A549 (cell line): ENCODE data around the gene DHDH. TPM values are rescaled to one million over a fixed set of nuclear protein-coding genes. Genes with fewer than 3 reads are reported as not detected.

Experiments
- CBX2 ChIP-seq: fragments of 200-600 bp; sonication (generic); IDR thresholded peaks from 2 replicates; pipeline ENCODE4 v1.6.1; 2016; ENCODE audit warnings: low read depth, mild to moderate bottlenecking, borderline replicate concordance
- CBX8 ChIP-seq: fragments of 200-600 bp; sonication (generic); IDR thresholded peaks from 2 replicates; pipeline ENCODE4 v1.6.1; 2016
- CHD2 ChIP-seq: fragments of 150-350 bp; IDR thresholded peaks from 2 replicates; pipeline ENCODE4 v1.6.1; 2014; ENCODE audit warnings: low read length; ENCODE audit not compliant: partially characterized antibody
- EHF ChIP-seq: fragments of 250-450 bp; sonication (Bioruptor Pico); IDR thresholded peaks from 2 replicates; pipeline ENCODE4 v1.5.0; 2020; ENCODE audit warnings: mild to moderate bottlenecking
- EP300 ChIP-seq, 2 experiments: fragments of >200 bp; sonication (Bioruptor Twin); formaldehyde crosslinking; IDR thresholded peaks; 2 replicates in 1 of 2; 3 replicates in 1 of 2; pipeline ENCODE4 v1.6.1; 2016 to 2017
- FOSB ChIP-seq: fragments of 250-450 bp; sonication (Bioruptor Pico); IDR thresholded peaks from 2 replicates; pipeline ENCODE4 v1.5.0; 2020; ENCODE audit warnings: mild to moderate bottlenecking, moderate library complexity
- HEYL ChIP-seq: fragments of 250-450 bp; sonication (Bioruptor Pico); IDR thresholded peaks from 2 replicates; pipeline ENCODE4 v1.8.0; 2021; ENCODE audit warnings: mild to moderate bottlenecking, moderate library complexity
- HOXB5 ChIP-seq: fragments of 250-450 bp; sonication (Bioruptor Pico); IDR thresholded peaks from 2 replicates; pipeline ENCODE4 v1.5.0; 2020; ENCODE audit warnings: mild to moderate bottlenecking, moderate library complexity
- JUN ChIP-seq, 2 experiments: fragments of >200 bp; sonication (Bioruptor Twin); formaldehyde crosslinking; IDR thresholded peaks; 2 replicates in 1 of 2; 3 replicates in 1 of 2; pipeline ENCODE4 v1.6.1; 2016 to 2017
- JUNB ChIP-seq: fragments of >200 bp; sonication (Bioruptor Twin); formaldehyde crosslinking; IDR thresholded peaks from 2 replicates; pipeline ENCODE4 v1.6.1; 2016
- KDM1A ChIP-seq: fragments of 200-600 bp; sonication (generic); IDR thresholded peaks from 2 replicates; pipeline ENCODE4 v1.6.1; 2016; ENCODE audit warnings: low read depth, mild to moderate bottlenecking
- KDM5A ChIP-seq: fragments of 200-600 bp; sonication (generic); IDR thresholded peaks from 2 replicates; pipeline ENCODE4 v1.6.1; 2016; ENCODE audit warnings: antibody characterized with exemption, mild to moderate bottlenecking
- MAFK ChIP-seq: fragments of 450-650 bp; IDR thresholded peaks from 2 replicates; pipeline ENCODE4 v1.6.1; 2014; ENCODE audit not compliant: partially characterized antibody
- NFE2L2 ChIP-seq: fragments of 150-350 bp; conservative IDR thresholded peaks from 2 replicates; pipeline ENCODE4 v1.6.1; 2014; ENCODE audit warnings: low read length
- NPAS2 ChIP-seq: fragments of 250-450 bp; sonication (Bioruptor Pico); IDR thresholded peaks from 2 replicates; pipeline ENCODE4 v1.8.0; 2022; ENCODE audit warnings: mild to moderate bottlenecking, moderate library complexity, borderline replicate concordance
- PHF8 ChIP-seq: fragments of 200-600 bp; sonication (generic); IDR thresholded peaks from 2 replicates; pipeline ENCODE4 v1.6.1; 2016; ENCODE audit warnings: low read depth, mild to moderate bottlenecking, antibody characterized with exemption, moderate library complexity, borderline replicate concordance
- POLR2AphosphoS2 ChIP-seq: conservative IDR thresholded peaks from 2 replicates; pipeline ENCODE4 v1.6.1; 2012; ENCODE audit warnings: low read length, improper control_type of control experiment, inconsistent platforms
- RAD21 ChIP-seq, 2 experiments: fragments of >200 bp in 1 of 2; sonication (Bioruptor Twin) in 1 of 2; formaldehyde crosslinking in 1 of 2; IDR thresholded peaks in 1 of 2; conservative IDR thresholded peaks in 1 of 2; 2 replicates in 1 of 2; 3 replicates in 1 of 2; pipeline ENCODE4 v1.6.1; 2012 to 2018; ENCODE audit warnings: inconsistent platforms in 1 of 2
- RARB ChIP-seq: fragments of 250-450 bp; sonication (Bioruptor Pico); IDR thresholded peaks from 2 replicates; pipeline ENCODE4 v1.8.0; 2021; ENCODE audit warnings: mild to moderate bottlenecking, moderate library complexity
- RCOR1 ChIP-seq: fragments of 150-350 bp; IDR thresholded peaks from 2 replicates; pipeline ENCODE4 v1.6.1; 2014; ENCODE audit warnings: antibody characterized with exemption, low read length, low read depth
- RFX5 ChIP-seq: fragments of 450-650 bp; IDR thresholded peaks from 2 replicates; pipeline ENCODE4 v1.7.1; 2014; ENCODE audit warnings: antibody characterized with exemption, mild to moderate bottlenecking, moderate library complexity
- RNF2 ChIP-seq: fragments of 200-600 bp; sonication (generic); IDR thresholded peaks from 2 replicates; pipeline ENCODE4 v1.6.1; 2016; ENCODE audit warnings: low read depth, mild to moderate bottlenecking, antibody characterized with exemption, moderate library complexity, borderline replicate concordance
- SMC3 ChIP-seq: fragments of >200 bp; sonication (Bioruptor Twin); formaldehyde crosslinking; IDR thresholded peaks from 3 replicates; pipeline ENCODE4 v1.6.1; 2018; ENCODE audit warnings: inconsistent platforms
- TFCP2L1 ChIP-seq: fragments of 250-450 bp; sonication (Bioruptor Pico); IDR thresholded peaks from 2 replicates; pipeline ENCODE4 v1.5.0; 2021; ENCODE audit warnings: mild to moderate bottlenecking
- TP53 ChIP-seq: fragments of 250-450 bp; sonication (Bioruptor Pico); IDR thresholded peaks from 2 replicates; pipeline ENCODE4 v1.5.0; 2021; ENCODE audit warnings: mild to moderate bottlenecking, moderate library complexity
- ZC3H11A ChIP-seq: fragments of 450-650 bp; IDR thresholded peaks from 2 replicates; pipeline ENCODE4 v1.6.1; 2014; ENCODE audit warnings: antibody characterized with exemption, mild to moderate bottlenecking
- ZFP36 ChIP-seq: fragments of 450-650 bp; IDR thresholded peaks from 2 replicates; pipeline ENCODE4 v1.6.1; 2014; ENCODE audit warnings: borderline replicate concordance; ENCODE audit not compliant: partially characterized antibody
- ZNF302 ChIP-seq: fragments of 250-450 bp; sonication (Bioruptor Pico); IDR thresholded peaks from 2 replicates; pipeline ENCODE4 v1.9.0; 2021; ENCODE audit warnings: inconsistent platforms, mild to moderate bottlenecking, moderate library complexity
- polyA plus RNA-seq, 4 experiments: library from polyadenylated mRNA; depleted of rRNA in 3 of 4; stranded (reverse); fragments of >200 nt; fragmentation: RNase III in 1 of 4; extraction: RNeasy Plus Mini Kit Qiagen cat#74134 plus additional on column Dnase treatment in 1 of 4; gene quantifications; 2 replicates in 3 of 4; 3 replicates in 1 of 4; pipeline ENCODE4 v1.2.3, GENCODE V29; 2011 to 2017
- TF ChIP-seq, protein P1 (sequence below): fragments of 250-450 bp; sonication (Bioruptor Pico); IDR thresholded peaks from 2 replicates; pipeline ENCODE4 v1.5.0; 2021; ENCODE audit warnings: mild to moderate bottlenecking, moderate library complexity, borderline replicate concordance
- TF ChIP-seq, protein P2 (sequence below): fragments of 200-600 bp; sonication (generic); IDR thresholded peaks from 2 replicates; pipeline ENCODE4 v1.6.1; 2016; ENCODE audit warnings: antibody characterized with exemption, mild to moderate bottlenecking, moderate library complexity
- TF ChIP-seq, protein P3 (sequence below): fragments of >200 bp; sonication (Bioruptor Twin); formaldehyde crosslinking; IDR thresholded peaks from 3 replicates; pipeline ENCODE4 v1.6.1; 2016
- TF ChIP-seq, protein P4 (sequence below): fragments of 450-650 bp; IDR thresholded peaks from 2 replicates; pipeline ENCODE4 v1.6.1; 2014; ENCODE audit warnings: antibody characterized with exemption
- TF ChIP-seq, protein P5 (sequence below): fragments of 250-450 bp; sonication (Bioruptor Pico); IDR thresholded peaks from 2 replicates; pipeline ENCODE4 v1.5.0; 2020; ENCODE audit warnings: low read depth, mild to moderate bottlenecking, moderate library complexity
- TF ChIP-seq, protein P6 (sequence below): IDR thresholded peaks from 2 replicates; pipeline ENCODE4 v1.6.1; 2012

The DHDH gene
- polyA plus RNA-seq, 2 of the 4 experiments (the other 2 are of a cell fraction): 0.78 to 1.2 TPM

DNA sequence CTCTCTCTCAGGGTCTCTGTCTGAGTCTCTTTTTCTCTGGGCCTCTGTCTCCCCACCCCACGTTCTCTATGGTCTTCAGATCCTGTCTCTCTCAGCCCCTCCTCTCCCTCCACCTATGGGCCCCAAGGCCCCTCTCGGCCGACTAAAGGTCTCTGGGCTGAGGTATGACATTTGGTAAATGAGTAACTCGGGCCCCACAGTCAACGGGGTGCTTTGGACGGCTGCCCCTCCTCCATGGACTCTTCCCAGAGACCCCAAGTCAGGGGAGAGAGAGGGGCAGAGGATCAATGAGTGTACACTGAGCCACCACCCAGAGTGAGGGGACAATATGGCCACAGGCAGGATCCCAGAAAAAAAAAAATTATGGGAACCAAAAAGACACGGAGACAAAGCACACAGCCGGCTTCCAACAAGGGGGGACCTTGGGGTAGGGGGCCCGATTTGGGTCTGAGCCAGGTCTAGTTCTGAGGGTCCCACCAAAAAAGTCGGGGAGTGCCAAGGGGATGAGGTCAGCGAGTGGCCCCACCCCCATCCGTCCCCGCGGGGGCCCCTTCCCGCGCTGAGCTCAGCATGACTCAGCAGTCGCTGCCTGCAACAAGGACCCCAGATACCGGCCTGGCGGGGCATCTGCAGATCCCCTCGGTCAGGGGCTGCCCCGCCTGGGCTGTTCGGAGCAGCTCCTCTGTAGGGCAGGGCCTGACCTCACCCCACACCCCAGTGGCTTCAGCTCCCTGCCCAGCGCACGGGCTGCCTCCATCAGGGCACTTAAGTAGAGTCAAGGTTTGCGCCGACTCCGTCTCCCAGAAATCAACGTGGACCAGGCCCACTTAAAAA, 30.1 kb downstream of the DHDH start (continued):
- no peak for TF ChIP-seq RNF2
- 0 out of 3 replicates have a peak, but pooled peaks have one; percentile 17 for TF ChIP-seq SMC3
- peak; percentile 72 for TF ChIP-seq RARB (CRISPR knock-in tag)
- TF ChIP-seq NFE2L2: peak; percentile 99
- peak; percentile 61 for TF ChIP-seq CHD2
- TF ChIP-seq ZFP36: no peak
- TF ChIP-seq JUN (IDR thresholded peaks at IDR 0.05): peak; percentile 85 to 96; a peak in 4 of 5 replicates
- TF ChIP-seq, protein P1, sequence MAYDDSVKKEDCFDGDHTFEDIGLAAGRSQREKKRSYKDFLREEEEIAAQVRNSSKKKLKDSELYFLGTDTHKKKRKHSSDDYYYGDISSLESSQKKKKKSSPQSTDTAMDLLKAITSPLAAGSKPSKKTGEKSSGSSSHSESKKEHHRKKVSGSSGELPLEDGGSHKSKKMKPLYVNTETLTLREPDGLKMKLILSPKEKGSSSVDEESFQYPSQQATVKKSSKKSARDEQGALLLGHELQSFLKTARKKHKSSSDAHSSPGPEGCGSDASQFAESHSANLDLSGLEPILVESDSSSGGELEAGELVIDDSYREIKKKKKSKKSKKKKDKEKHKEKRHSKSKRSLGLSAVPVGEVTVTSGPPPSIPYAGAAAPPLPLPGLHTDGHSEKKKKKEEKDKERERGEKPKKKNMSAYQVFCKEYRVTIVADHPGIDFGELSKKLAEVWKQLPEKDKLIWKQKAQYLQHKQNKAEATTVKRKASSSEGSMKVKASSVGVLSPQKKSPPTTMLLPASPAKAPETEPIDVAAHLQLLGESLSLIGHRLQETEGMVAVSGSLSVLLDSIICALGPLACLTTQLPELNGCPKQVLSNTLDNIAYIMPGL (CRISPR knock-in tag): peak; percentile 76
- TF ChIP-seq PHF8: no peak
- peak; percentile 82; the same call in 1 of the 2 replicates for TF ChIP-seq FOSB (CRISPR knock-in tag)
- no peak for TF ChIP-seq ZC3H11A
- peak; percentile 99 for TF ChIP-seq EHF (CRISPR knock-in tag)
- TF ChIP-seq RAD21 (conservative IDR thresholded peaks at IDR 0.05 in 1 of 2, IDR thresholded peaks at IDR 0.05 in 1 of 2): peak; percentile 12 to 27; a peak in 2 of 5 replicates
- TF ChIP-seq KDM1A: no peak
- TF ChIP-seq CBX2: no peak
- TF ChIP-seq TP53: peak; percentile 94; the same call in 1 of the 2 replicates
- TF ChIP-seq ZNF302 (CRISPR knock-in tag): peak; percentile 76; the same call in 1 of the 2 replicates
- TF ChIP-seq, protein P2, sequence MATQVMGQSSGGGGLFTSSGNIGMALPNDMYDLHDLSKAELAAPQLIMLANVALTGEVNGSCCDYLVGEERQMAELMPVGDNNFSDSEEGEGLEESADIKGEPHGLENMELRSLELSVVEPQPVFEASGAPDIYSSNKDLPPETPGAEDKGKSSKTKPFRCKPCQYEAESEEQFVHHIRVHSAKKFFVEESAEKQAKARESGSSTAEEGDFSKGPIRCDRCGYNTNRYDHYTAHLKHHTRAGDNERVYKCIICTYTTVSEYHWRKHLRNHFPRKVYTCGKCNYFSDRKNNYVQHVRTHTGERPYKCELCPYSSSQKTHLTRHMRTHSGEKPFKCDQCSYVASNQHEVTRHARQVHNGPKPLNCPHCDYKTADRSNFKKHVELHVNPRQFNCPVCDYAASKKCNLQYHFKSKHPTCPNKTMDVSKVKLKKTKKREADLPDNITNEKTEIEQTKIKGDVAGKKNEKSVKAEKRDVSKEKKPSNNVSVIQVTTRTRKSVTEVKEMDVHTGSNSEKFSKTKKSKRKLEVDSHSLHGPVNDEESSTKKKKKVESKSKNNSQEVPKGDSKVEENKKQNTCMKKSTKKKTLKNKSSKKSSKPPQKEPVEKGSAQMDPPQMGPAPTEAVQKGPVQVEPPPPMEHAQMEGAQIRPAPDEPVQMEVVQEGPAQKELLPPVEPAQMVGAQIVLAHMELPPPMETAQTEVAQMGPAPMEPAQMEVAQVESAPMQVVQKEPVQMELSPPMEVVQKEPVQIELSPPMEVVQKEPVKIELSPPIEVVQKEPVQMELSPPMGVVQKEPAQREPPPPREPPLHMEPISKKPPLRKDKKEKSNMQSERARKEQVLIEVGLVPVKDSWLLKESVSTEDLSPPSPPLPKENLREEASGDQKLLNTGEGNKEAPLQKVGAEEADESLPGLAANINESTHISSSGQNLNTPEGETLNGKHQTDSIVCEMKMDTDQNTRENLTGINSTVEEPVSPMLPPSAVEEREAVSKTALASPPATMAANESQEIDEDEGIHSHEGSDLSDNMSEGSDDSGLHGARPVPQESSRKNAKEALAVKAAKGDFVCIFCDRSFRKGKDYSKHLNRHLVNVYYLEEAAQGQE: no peak
- TF ChIP-seq TFCP2L1 (CRISPR knock-in tag): no peak
- TF ChIP-seq EP300 (IDR thresholded peaks at IDR 0.05): peak; percentile 62 to 87; a peak in 1 of 5 replicates
- TF ChIP-seq, protein P3, sequence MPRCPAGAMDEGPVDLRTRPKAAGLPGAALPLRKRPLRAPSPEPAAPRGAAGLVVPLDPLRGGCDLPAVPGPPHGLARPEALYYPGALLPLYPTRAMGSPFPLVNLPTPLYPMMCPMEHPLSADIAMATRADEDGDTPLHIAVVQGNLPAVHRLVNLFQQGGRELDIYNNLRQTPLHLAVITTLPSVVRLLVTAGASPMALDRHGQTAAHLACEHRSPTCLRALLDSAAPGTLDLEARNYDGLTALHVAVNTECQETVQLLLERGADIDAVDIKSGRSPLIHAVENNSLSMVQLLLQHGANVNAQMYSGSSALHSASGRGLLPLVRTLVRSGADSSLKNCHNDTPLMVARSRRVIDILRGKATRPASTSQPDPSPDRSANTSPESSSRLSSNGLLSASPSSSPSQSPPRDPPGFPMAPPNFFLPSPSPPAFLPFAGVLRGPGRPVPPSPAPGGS: peak; percentile 66
- peak; percentile 88 for TF ChIP-seq HEYL
- TF ChIP-seq HOXB5 (CRISPR knock-in tag): peak; percentile 63
- peak; percentile 35; the same call in 1 of the 2 replicates for TF ChIP-seq NPAS2 (CRISPR knock-in tag)
- TF ChIP-seq, protein P4, sequence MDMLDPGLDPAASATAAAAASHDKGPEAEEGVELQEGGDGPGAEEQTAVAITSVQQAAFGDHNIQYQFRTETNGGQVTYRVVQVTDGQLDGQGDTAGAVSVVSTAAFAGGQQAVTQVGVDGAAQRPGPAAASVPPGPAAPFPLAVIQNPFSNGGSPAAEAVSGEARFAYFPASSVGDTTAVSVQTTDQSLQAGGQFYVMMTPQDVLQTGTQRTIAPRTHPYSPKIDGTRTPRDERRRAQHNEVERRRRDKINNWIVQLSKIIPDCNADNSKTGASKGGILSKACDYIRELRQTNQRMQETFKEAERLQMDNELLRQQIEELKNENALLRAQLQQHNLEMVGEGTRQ: no peak
- TF ChIP-seq, protein P5, sequence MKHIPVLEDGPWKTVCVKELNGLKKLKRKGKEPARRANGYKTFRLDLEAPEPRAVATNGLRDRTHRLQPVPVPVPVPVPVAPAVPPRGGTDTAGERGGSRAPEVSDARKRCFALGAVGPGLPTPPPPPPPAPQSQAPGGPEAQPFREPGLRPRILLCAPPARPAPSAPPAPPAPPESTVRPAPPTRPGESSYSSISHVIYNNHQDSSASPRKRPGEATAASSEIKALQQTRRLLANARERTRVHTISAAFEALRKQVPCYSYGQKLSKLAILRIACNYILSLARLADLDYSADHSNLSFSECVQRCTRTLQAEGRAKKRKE (CRISPR knock-in tag): 0 out of 2 replicates have a peak, but pooled peaks have one; percentile 20
- no peak for TF ChIP-seq RFX5
- no peak for TF ChIP-seq CBX8
- no peak for TF ChIP-seq KDM5A
- TF ChIP-seq MAFK: peak; percentile 100
- TF ChIP-seq, protein P6, sequence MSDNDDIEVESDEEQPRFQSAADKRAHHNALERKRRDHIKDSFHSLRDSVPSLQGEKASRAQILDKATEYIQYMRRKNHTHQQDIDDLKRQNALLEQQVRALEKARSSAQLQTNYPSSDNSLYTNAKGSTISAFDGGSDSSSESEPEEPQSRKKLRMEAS: no peak; the same call in 1 of the 2 replicates
- no peak for TF ChIP-seq RCOR1
- TF ChIP-seq POLR2AphosphoS2: no peak
- TF ChIP-seq JUNB: peak; percentile 57
